GM19455 (cell line): ENCODE data around the gene STK31.
"Not testable (repeated sequence)": the region's sequence is repeated elsewhere in the genome, so short reads cannot be mapped to it uniquely, and the experiment has no call there.

Experiments
- ATAC-seq: cut with Tn5 transposase; IDR thresholded peaks from one replicate; pipeline ENCODE4 v1.9.1; 2021; ENCODE audit not compliant: unreplicated experiment

STK31 gene

GRCh38 chr7:23802720-23803397, 92.8 kb downstream of the STK31 start:
- no peak for ATAC-seq

- ATAC-seq: no peak
These were observed 94.7 kb downstream of the STK31 start for GRCh38 chr7:23804707-23805106.

GRCh38 chr7:23808421-23808820, 98.4 kb downstream of the STK31 start:
- no peak for ATAC-seq

- no peak for ATAC-seq
These were observed 100.1 kb downstream of the STK31 start for GRCh38 chr7:23810099-23810498.

GRCh38 chr7:23811540-23811939, 101.5 kb downstream of the STK31 start:
- ATAC-seq: no peak

- ATAC-seq: not testable (repeated sequence)
These were observed 118.1 kb downstream of the STK31 start for GRCh38 chr7:23828125-23828524.

- ATAC-seq: not testable (repeated sequence)
These were observed 122.7 kb downstream of the STK31 start for GRCh38 chr7:23832733-23833132.

- ATAC-seq: no peak
These were observed 123.4 kb downstream of the STK31 start for GRCh38 chr7:23833405-23833804.

GRCh38 chr7:23844837-23845236, 134.8 kb downstream of the STK31 start:
- ATAC-seq: not testable (repeated sequence)

- ATAC-seq: no peak
These were observed 142.1 kb downstream of the STK31 start for GRCh38 chr7:23852135-23852534.

- ATAC-seq: no peak
These were observed 143.0 kb downstream of the STK31 start for GRCh38 chr7:23852988-23853387.

- no peak for ATAC-seq
These were observed 153.3 kb downstream of the STK31 start for GRCh38 chr7:23863209-23863787.

GRCh38 chr7:23864973-23865372, 155.0 kb downstream of the STK31 start:
- no peak for ATAC-seq

- ATAC-seq: no peak
These were observed 163.3 kb downstream of the STK31 start for GRCh38 chr7:23873306-23873705.

- not testable (repeated sequence) for ATAC-seq
These were observed 166.5 kb downstream of the STK31 start for GRCh38 chr7:23876526-23876925.
